Mucosa of stomach (tissue), 1 donor: ENCODE results near the gene CARD6.
"Not testable (repeated sequence)": the region's sequence is repeated elsewhere in the genome, so short reads cannot be mapped to it uniquely, and the experiment has no call there.

Source experiments
- H3K27me3 ChIP-seq: one replicate; pipeline ENCODE4 v1.7.0; 2013; ENCODE audit warnings: mild to moderate bottlenecking, low read length; ENCODE audit not compliant: control insufficient read depth, insufficient read depth
- H3K36me3 ChIP-seq: one replicate; pipeline ENCODE4 v1.7.0; 2013; ENCODE audit warnings: low read length; ENCODE audit not compliant: control insufficient read depth, insufficient read depth
- H3K4me1 ChIP-seq: one replicate; pipeline ENCODE4 v1.7.0; 2013; ENCODE audit warnings: mild to moderate bottlenecking, low read length; ENCODE audit not compliant: control insufficient read depth, insufficient read depth
- H3K4me3 ChIP-seq: one replicate; pipeline ENCODE4 v1.7.0; 2013; ENCODE audit warnings: low read length
- H3K9ac ChIP-seq: one replicate; pipeline ENCODE4 v1.7.0; 2013; ENCODE audit warnings: mild to moderate bottlenecking, low read length, moderate library complexity
- H3K9me3 ChIP-seq: one replicate; pipeline ENCODE4 v1.7.0; 2013; ENCODE audit warnings: mild to moderate bottlenecking, low read length, moderate library complexity; ENCODE audit not compliant: control insufficient read depth
- donor health status: Pancreatic carcinoma.

CARD6 gene

GRCh38 chr5:40841068-40841805 is at the start of gene CARD6:
Gene CARD6 (plus strand): TSS chr5:40841367. CDS start chr5:40841383, 16 bp downstream.
- H3K9ac ChIP-seq, result peak within 1 kb of the TSS; percentile 97
- H3K36me3 ChIP-seq, result no peaks in the 10 kb centered on the region
- H3K4me3 ChIP-seq, result peak within 1 kb of the TSS; percentile 91
- H3K27me3 ChIP-seq, result no peaks in the 10 kb centered on the region
- H3K4me1 ChIP-seq, result peaks cover 18% of the 10 kb centered on the region
- no peaks in the 10 kb centered on the region for H3K9me3 ChIP-seq

GRCh38 chr5:40791715-40792139 is 49.4 kb upstream of the CARD6 start:
- H3K36me3 ChIP-seq, result no peaks in the 10 kb centered on the region
- H3K9ac ChIP-seq, result no peak overlapping the region
- H3K4me3 ChIP-seq, result no peak overlapping the region
- H3K27me3 ChIP-seq, result no peaks in the 10 kb centered on the region
- no peaks in the 10 kb centered on the region for H3K9me3 ChIP-seq
- H3K4me1 ChIP-seq, result peaks cover 33% of the 10 kb centered on the region

- not testable (repeated sequence) for H3K36me3 ChIP-seq, H3K27me3 ChIP-seq, H3K9me3 ChIP-seq, H3K9ac ChIP-seq, H3K4me3 ChIP-seq
- peaks cover 35% of the 10 kb centered on the region for H3K4me1 ChIP-seq
Measured at GRCh38 chr5:40792691-40793090, 48.5 kb upstream of the CARD6 start.

GRCh38 chr5:40794340-40794739 is 46.8 kb upstream of the CARD6 start:
- not testable (repeated sequence) for H3K36me3 ChIP-seq, H3K4me3 ChIP-seq, H3K9me3 ChIP-seq, H3K9ac ChIP-seq, H3K27me3 ChIP-seq
- peaks cover 36% of the 10 kb centered on the region for H3K4me1 ChIP-seq

- peaks cover 36% of the 10 kb centered on the region for H3K4me1 ChIP-seq
- not testable (repeated sequence) for H3K4me3 ChIP-seq, H3K27me3 ChIP-seq, H3K9me3 ChIP-seq, H3K36me3 ChIP-seq, H3K9ac ChIP-seq
Measured at GRCh38 chr5:40794877-40795276, 46.3 kb upstream of the CARD6 start.

- Histone ChIP-seq H3K36me3 (no peaks in the 10 kb centered on the region), H3K9me3 (no peaks in the 10 kb centered on the region), H3K9ac (peak overlapping the region; percentile 82), H3K4me1 (peaks cover 28% of the 10 kb centered on the region), H3K4me3 (peak overlapping the region; percentile 82), H3K27me3 (no peaks in the 10 kb centered on the region)
Measured at GRCh38 chr5:40796487-40796889, 44.7 kb upstream of the CARD6 start.

- H3K9ac ChIP-seq, result peak overlapping the region; percentile 82
- H3K4me3 ChIP-seq, result peak overlapping the region; percentile 82
- no peaks in the 10 kb centered on the region for H3K36me3 ChIP-seq
- no peaks in the 10 kb centered on the region for H3K27me3 ChIP-seq
- H3K9me3 ChIP-seq, result no peaks in the 10 kb centered on the region
- peaks cover 23% of the 10 kb centered on the region for H3K4me1 ChIP-seq
Measured at GRCh38 chr5:40797273-40798011, 43.7 kb upstream of the CARD6 start.

GRCh38 chr5:40798012-40798800 is 43.0 kb upstream of the CARD6 start, which contains the start of gene PRKAA1:
Gene PRKAA1 (minus strand): TSS chr5:40798374. CDS start chr5:40798189, 185 bp downstream.
- Histone ChIP-seq H3K27me3 (no peaks in the 10 kb centered on the region), H3K36me3 (no peaks in the 10 kb centered on the region), H3K4me1 (peaks cover 20% of the 10 kb centered on the region), H3K4me3 (peak within 1 kb of the TSS; percentile 82), H3K9ac (peak within 1 kb of the TSS; percentile 82), H3K9me3 (no peaks in the 10 kb centered on the region)

GRCh38 chr5:40798801-40799210 is 42.4 kb upstream of the CARD6 start:
- H3K27me3 ChIP-seq, result no peaks in the 10 kb centered on the region
- H3K36me3 ChIP-seq, result no peaks in the 10 kb centered on the region
- H3K4me1 ChIP-seq, result peaks cover 19% of the 10 kb centered on the region
- H3K4me3 ChIP-seq, result peak overlapping the region; percentile 67
- H3K9ac ChIP-seq, result peak overlapping the region; percentile 72
- H3K9me3 ChIP-seq, result no peaks in the 10 kb centered on the region

- no peaks in the 10 kb centered on the region for H3K27me3 ChIP-seq
- no peaks in the 10 kb centered on the region for H3K9me3 ChIP-seq
- peaks cover 19% of the 10 kb centered on the region for H3K4me1 ChIP-seq
- H3K4me3 ChIP-seq, result no peak overlapping the region
- H3K36me3 ChIP-seq, result no peaks in the 10 kb centered on the region
- no peak overlapping the region for H3K9ac ChIP-seq
Measured at GRCh38 chr5:40799258-40799657, 41.9 kb upstream of the CARD6 start.

GRCh38 chr5:40801771-40802562 is 39.2 kb upstream of the CARD6 start:
- Histone ChIP-seq H3K4me1 (peaks cover 6% of the 10 kb centered on the region), H3K9ac (no peak overlapping the region), H3K27me3 (no peaks in the 10 kb centered on the region), H3K9me3 (no peaks in the 10 kb centered on the region), H3K36me3 (no peaks in the 10 kb centered on the region), H3K4me3 (no peak overlapping the region)
